Astrocyte (in vitro differentiated cells and primary cell): Measurements from ENCODE around the gene B4GALT3. TPM values are rescaled to one million over a fixed set of nuclear protein-coding genes. Genes with fewer than 3 reads are reported as not detected.

Experiments
- DNase-seq: peaks from one replicate; pipeline ENCODE4 v3.0.0-alpha.2; 2010; ENCODE audit warnings: low read depth
- FAIRE-seq: peaks from 2 replicates; lab custom pipeline; 2011; peaks lifted over from hg19 to GRCh38; lab: Jason Lieb, UNC
- H2AFZ ChIP-seq: 2 replicates; pipeline ENCODE4 v1.6.0; 2012; ENCODE audit warnings: low read depth, low read length, inconsistent platforms
- H3K27ac ChIP-seq: 2 replicates; pipeline ENCODE4 v1.5.1; 2011; ENCODE audit warnings: low read depth, low read length, inconsistent platforms
- H3K27me3 ChIP-seq: 2 replicates; pipeline ENCODE4 v1.6.0; 2011; ENCODE audit warnings: low read length, inconsistent platforms; ENCODE audit not compliant: insufficient read depth
- H3K36me3 ChIP-seq: 2 replicates; pipeline ENCODE4 v1.5.1; 2011; ENCODE audit warnings: low read length, inconsistent platforms; ENCODE audit not compliant: insufficient read depth
- H3K4me1 ChIP-seq: 2 replicates; pipeline ENCODE4 v1.5.1; 2011; ENCODE audit warnings: low read length, inconsistent platforms; ENCODE audit not compliant: insufficient read depth
- H3K4me2 ChIP-seq: 2 replicates; pipeline ENCODE4 v1.6.0; 2012; ENCODE audit warnings: low read length, inconsistent platforms
- H3K4me3 ChIP-seq: 2 replicates; pipeline ENCODE4 v1.5.1; 2011; ENCODE audit warnings: low read depth, mild to moderate bottlenecking, low read length, inconsistent platforms; ENCODE audit not compliant: insufficient read depth
- H3K79me2 ChIP-seq: 2 replicates; pipeline ENCODE4 v1.6.0; 2012; ENCODE audit warnings: mild to moderate bottlenecking, low read length, inconsistent platforms; ENCODE audit not compliant: insufficient read depth
- H3K9ac ChIP-seq: 2 replicates; pipeline ENCODE4 v1.6.0; 2012; ENCODE audit warnings: mild to moderate bottlenecking, low read length, inconsistent platforms
- H3K9me3 ChIP-seq: 2 replicates; pipeline ENCODE4 v1.5.1; 2012; ENCODE audit warnings: low read depth, mild to moderate bottlenecking, low read length, inconsistent platforms; ENCODE audit not compliant: insufficient read depth
- H4K20me1 ChIP-seq: 2 replicates; pipeline ENCODE4 v1.6.0; 2012; ENCODE audit warnings: low read length, inconsistent platforms; ENCODE audit not compliant: insufficient read depth
- H3K27ac Mint-ChIP-seq: one replicate; pipeline ENCODE4 v1.8.0; 2021; ENCODE audit warnings: mild to moderate bottlenecking, mixed read lengths; ENCODE audit not compliant: unreplicated experiment
- H3K27me3 Mint-ChIP-seq: one replicate; pipeline ENCODE4 v1.8.0; 2021; ENCODE audit warnings: low read depth, mixed read lengths; ENCODE audit not compliant: unreplicated experiment
- H3K36me3 Mint-ChIP-seq: one replicate; pipeline ENCODE4 v1.8.0; 2021; ENCODE audit warnings: low read depth, mixed read lengths; ENCODE audit not compliant: unreplicated experiment
- H3K4me1 Mint-ChIP-seq: one replicate; pipeline ENCODE4 v1.8.0; 2021; ENCODE audit warnings: low read depth, mixed read lengths; ENCODE audit not compliant: unreplicated experiment
- H3K4me3 Mint-ChIP-seq: one replicate; pipeline ENCODE4 v1.8.0; 2021; ENCODE audit warnings: mild to moderate bottlenecking, moderate library complexity, mixed read lengths; ENCODE audit not compliant: unreplicated experiment
- H3K9me3 Mint-ChIP-seq: one replicate; pipeline ENCODE4 v1.8.0; 2021; ENCODE audit warnings: mild to moderate bottlenecking, mixed read lengths; ENCODE audit not compliant: unreplicated experiment
- EZH2 ChIP-seq: IDR thresholded peaks from 2 replicates; pipeline ENCODE4 v1.6.1; 2012; ENCODE audit warnings: mild to moderate bottlenecking, low read length, inconsistent platforms; ENCODE audit not compliant: insufficient read depth
- total RNA-seq: library from RNA; stranded (reverse); gene quantifications from 2 replicates; pipeline ENCODE4 v1.2.1, GENCODE V29; 2021
- TF ChIP-seq, protein P1 (sequence below): IDR thresholded peaks from 2 replicates; pipeline ENCODE4 v1.5.1; 2011; ENCODE audit warnings: low read depth, mild to moderate bottlenecking, inconsistent platforms, low read length, moderate library complexity; ENCODE audit not compliant: insufficient read depth

B4GALT3 gene
- total RNA-seq, 1 donor from 2014 or later = 39.6 TPM

DNA sequence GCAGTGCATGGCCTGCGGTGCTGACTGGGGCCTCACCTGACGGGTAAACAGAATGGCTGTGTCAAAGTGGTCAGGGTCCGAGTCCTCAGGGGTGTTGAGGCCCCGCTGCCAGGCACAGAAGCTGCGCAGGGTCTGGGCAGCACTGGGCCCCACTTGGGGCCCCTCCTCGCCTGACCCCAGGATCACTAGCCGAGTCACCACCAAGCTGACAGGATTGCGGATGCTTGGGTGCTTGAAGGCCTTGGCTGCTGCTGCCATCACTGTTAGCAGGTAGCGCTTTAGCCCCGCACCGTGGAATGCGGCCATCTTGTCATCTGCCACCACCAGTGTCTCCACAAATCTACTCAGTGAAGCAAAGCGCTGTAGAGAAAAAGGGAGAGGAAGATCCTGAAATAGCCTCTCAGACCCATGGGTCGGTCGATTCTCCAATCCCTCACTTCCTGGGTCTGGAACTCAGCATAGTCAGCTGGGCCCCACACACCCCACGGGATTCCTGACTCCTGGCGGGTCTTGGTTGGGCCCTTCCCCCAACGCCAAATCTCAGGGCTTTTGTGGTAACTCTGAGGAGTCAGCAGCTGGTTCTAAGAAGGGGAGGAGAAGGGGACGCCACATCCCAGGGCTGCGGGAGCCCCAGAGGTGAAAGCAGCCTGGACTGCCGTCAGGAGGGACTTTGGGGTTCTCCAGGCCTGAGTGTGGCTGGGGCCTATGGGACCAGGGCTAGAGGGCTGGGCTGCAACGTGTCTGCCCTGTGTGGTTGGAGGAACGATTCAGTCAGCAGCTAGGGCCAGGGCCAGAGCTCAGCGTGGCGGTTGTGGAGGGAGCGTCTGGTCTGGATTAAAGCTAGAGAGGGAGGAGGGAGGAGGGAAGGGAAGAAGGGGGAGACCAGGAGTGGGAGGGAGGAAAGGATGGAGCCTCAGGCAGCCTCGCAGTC lies 19.5 kb upstream of the B4GALT3 start:
- Histone ChIP-seq H3K79me2 (no peaks in the 10 kb centered on the region), H3K36me3 (no peaks in the 10 kb centered on the region), H3K4me3 (no peak overlapping the region), H3K27ac (peak overlapping the region; percentile 27), H2AFZ (peak overlapping the region; percentile 47), H3K9me3 (no peaks in the 10 kb centered on the region), H3K9ac (peak overlapping the region; percentile 64), H3K4me2 (peak overlapping the region; percentile 60), H3K27me3 (no peaks in the 10 kb centered on the region), H3K4me1 (peaks cover 28% of the 10 kb centered on the region), H4K20me1 (no peaks in the 10 kb centered on the region)
- no peak for FAIRE-seq
- peak; percentile 21 for DNase-seq
- Mint-ChIP-seq H3K36me3 (no peaks in the 10 kb centered on the region), H3K4me1 (peaks cover 33% of the 10 kb centered on the region), H3K27me3 (no peaks in the 10 kb centered on the region), H3K9me3 (no peaks in the 10 kb centered on the region), H3K27ac (peak overlapping the region; percentile 81), H3K4me3 (no peak overlapping the region)
- TF ChIP-seq, protein P1, sequence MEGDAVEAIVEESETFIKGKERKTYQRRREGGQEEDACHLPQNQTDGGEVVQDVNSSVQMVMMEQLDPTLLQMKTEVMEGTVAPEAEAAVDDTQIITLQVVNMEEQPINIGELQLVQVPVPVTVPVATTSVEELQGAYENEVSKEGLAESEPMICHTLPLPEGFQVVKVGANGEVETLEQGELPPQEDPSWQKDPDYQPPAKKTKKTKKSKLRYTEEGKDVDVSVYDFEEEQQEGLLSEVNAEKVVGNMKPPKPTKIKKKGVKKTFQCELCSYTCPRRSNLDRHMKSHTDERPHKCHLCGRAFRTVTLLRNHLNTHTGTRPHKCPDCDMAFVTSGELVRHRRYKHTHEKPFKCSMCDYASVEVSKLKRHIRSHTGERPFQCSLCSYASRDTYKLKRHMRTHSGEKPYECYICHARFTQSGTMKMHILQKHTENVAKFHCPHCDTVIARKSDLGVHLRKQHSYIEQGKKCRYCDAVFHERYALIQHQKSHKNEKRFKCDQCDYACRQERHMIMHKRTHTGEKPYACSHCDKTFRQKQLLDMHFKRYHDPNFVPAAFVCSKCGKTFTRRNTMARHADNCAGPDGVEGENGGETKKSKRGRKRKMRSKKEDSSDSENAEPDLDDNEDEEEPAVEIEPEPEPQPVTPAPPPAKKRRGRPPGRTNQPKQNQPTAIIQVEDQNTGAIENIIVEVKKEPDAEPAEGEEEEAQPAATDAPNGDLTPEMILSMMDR = no peak
- no peak for TF ChIP-seq EZH2

GRCh38 chr1:161196111-161196510 lies 18.8 kb upstream of the B4GALT3 start:
- TF ChIP-seq, protein P1 = no peak
- no peak for TF ChIP-seq EZH2
- H3K36me3 Mint-ChIP-seq = no peaks in the 10 kb centered on the region
- Histone ChIP-seq H3K27ac (no peak overlapping the region), H2AFZ (no peak overlapping the region), H3K79me2 (no peaks in the 10 kb centered on the region), H3K27me3 (no peaks in the 10 kb centered on the region), H3K4me3 (no peak overlapping the region), H4K20me1 (no peaks in the 10 kb centered on the region), H3K4me2 (no peak overlapping the region), H3K4me1 (peaks cover 21% of the 10 kb centered on the region), H3K9ac (no peak overlapping the region), H3K9me3 (no peaks in the 10 kb centered on the region), H3K36me3 (no peaks in the 10 kb centered on the region)
- peaks cover 2% of the 10 kb centered on the region for H3K27me3 Mint-ChIP-seq
- no peak overlapping the region for H3K4me3 Mint-ChIP-seq
- DNase-seq (no peak), FAIRE-seq (no peak)
- H3K9me3 Mint-ChIP-seq = no peaks in the 10 kb centered on the region
- H3K27ac Mint-ChIP-seq = no peak overlapping the region
- peaks cover 26% of the 10 kb centered on the region for H3K4me1 Mint-ChIP-seq

DNA sequence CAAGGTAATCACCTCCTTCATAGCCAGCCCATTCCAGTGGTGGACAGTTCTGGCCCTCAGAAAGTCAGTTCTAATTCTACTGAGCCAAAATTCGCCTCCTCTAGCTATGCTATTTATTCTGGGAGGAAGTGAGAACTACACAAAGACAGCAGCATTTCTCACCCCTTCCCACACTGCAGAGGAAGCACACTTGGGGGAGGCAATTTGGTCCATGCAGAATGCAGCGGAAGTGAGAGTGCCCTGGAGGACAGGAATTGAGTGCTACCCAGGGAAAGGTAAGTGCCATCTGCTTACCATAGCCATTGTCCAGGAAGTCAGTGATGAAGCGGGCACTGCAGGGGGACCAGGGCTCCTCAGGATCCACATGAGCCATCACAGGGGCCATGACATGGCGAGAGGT lies 17.9 kb upstream of the B4GALT3 start:
- Histone ChIP-seq H3K27me3 (no peaks in the 10 kb centered on the region), H4K20me1 (no peaks in the 10 kb centered on the region), H3K4me2 (no peak overlapping the region), H3K27ac (no peak overlapping the region), H3K9ac (no peak overlapping the region), H3K4me3 (no peak overlapping the region), H3K4me1 (peaks cover 20% of the 10 kb centered on the region), H3K9me3 (no peaks in the 10 kb centered on the region), H3K79me2 (no peaks in the 10 kb centered on the region), H3K36me3 (no peaks in the 10 kb centered on the region), H2AFZ (no peak overlapping the region)
- FAIRE-seq (no peak), DNase-seq (no peak)
- H3K4me1 Mint-ChIP-seq = peaks cover 20% of the 10 kb centered on the region
- TF ChIP-seq, protein P1 = no peak
- TF ChIP-seq EZH2 = no peak
- no peaks in the 10 kb centered on the region for H3K36me3 Mint-ChIP-seq
- no peaks in the 10 kb centered on the region for H3K9me3 Mint-ChIP-seq
- peaks cover 2% of the 10 kb centered on the region for H3K27me3 Mint-ChIP-seq
- H3K4me3 Mint-ChIP-seq = no peak overlapping the region
- no peak overlapping the region for H3K27ac Mint-ChIP-seq
